Eye (tissue), 1 donor: ENCODE results near the gene TMEM63A.
A peak's percentile ranks its signal among the peaks of the same experiment; 100 is the strongest.

ENCODE experiments used
- DNase-seq: peaks from one replicate; pipeline ENCODE4 v3.0.0-alpha.2; 2015

The TMEM63A gene

DNA sequence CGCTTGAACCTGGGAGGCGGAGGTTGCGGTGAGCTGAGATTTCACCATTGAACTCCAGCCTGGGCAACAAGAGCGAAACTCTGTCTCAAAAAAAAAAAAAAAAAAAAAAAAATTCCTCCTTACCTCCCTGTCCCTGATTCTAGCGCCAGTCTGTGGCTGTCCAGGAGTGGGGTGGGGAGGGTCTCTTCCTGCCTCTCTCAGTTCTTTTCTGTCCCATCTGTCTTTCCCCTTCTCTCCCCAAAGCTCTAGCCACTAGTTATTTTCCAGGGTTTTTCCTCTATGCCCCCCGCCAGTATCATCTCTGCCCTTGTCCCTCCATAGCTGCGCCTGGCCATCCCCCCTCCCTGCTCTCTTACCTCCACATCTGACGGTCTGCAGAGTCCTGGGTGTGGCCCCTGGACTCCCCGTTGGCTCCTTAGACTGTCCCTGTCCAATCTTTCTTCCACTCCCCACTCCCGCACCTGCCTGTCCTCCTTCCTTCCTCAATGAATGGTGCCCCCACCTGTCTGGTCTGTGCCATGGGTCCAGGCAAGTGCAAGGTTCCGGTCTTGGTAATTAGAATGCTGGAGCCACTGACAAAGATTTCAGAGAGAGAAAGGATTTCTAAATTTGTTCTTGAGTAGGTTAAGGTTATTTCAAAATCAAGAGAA, 1.6 kb upstream of the TMEM63A start:
- DNase-seq, result no peak

DNA sequence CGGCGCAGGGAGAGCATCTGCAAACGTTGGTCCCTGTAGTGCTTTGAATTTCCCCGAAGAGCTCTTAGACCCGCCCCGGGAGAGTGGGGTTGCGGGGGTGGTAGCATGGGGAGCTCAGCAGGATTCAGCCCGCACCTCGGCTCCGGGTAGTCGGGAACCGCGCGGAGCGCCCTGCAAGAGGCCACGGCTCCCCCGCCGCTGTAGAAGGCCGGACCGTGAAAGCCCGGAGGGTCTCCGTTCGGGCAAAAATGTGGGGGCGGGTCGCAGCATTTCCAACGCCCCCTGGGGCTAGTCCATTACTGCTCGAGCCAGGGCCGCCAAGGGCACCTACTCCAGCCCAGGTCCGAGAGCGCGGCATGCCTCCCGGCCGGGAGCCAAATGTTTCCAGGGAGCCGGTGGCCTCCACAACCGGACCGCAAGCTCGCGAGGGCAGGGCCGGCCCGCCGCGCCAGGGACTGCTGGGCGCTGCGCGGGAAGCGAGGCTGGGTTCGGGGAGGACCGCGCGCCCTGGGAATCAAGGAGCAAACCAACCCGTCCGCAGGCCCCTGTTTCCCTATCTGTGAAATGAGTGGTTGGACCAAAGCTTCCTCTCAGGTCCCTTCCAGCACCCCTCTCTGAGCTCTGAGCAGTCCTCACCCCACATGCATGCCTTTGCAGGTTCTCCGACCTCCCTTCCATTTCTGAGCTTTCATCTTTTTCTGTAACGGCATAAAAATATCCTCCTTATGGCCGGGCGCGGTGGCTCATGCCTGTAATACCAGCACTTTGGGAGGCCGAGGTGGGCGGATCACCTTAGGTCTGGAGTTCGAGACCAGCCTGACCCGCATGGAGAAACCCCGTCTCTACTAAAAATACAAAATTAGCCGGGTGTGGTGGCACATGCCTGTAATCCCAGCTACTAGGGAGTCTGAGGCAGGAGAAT, 775 bp upstream of the TMEM63A start:
- DNase-seq, result peak; percentile 72

DNA sequence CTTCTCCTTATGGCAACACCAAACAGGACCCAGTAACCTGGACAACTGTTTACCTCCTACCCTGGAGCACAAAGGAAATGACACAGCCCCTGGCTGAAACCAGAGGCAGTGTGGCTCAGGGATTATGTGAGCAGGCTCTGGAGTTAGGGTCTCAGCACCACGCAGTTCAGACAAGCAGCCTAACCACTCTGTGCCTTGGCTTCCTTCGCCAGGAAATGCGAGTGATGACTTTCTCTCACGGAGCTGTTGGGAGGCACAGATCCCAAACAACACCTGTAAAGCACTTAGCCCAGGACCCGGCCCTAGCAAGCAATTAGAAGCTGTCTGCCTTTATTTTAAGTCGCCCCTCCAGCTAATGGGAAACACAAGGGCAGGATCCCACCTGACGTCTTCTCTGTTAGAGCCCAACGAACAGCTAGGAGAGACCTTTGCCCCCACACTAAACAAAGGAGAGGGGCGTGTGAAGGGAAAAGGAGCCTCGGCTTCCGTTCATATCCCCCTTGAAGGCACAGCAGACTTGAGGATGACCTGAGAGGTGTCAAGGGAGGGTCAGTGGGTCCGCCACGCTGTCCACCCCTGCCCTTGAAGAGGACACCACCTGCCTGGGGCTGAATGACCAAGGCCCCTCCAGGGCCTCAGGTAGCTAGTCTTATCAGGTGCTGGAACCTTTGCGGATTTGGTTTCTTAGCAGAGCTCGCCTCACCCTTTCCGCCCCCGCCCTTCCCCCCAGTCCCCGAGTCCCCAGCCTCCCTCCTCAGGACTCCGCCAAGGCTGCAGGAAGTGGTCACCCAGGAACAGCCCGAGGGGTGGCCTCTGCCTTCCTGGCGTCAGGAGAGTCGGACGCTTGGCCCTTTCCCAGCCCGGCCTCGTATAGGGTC, 860 bp downstream of the TMEM63A start:
- peak; percentile 32 for DNase-seq

DNA sequence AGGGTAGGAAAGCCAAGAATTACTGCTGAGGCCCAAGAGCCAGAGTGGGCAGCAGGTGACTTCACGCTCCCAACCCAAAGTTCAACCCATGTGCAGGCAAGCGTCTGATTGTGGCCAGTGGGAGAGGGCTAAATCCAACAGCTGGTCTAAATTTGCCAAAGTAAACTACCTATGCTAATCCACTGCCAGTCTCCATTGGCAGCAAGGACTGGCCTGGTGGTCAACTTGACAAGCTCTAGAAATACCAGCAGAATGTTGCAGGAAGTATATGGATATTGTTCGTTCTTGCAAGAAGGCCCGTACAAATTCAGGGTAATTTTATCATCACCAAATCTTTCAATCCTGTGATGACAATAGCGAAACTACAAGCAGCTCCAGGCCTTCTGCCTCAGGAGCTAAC, 1.5 kb downstream of the TMEM63A start:
- no peak for DNase-seq

DNA sequence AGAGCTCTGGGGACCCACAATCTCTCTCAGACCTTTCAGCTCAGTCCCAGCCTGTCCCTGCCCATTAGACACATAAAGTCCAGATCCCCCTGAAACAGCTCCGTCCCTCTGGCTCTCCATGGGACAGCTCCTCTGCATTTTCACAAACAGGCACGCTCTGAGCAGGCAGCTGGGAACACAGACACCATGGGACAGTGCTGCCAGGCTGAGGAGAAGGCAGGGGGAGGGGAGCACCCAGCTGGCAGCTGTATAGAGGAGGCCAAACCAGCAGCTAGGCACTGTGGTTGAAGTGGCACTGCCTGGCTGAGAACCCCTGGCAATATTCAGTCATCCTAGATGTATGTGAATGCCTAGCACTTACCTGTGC, 2.0 kb downstream of the TMEM63A start:
- no peak for DNase-seq

DNA sequence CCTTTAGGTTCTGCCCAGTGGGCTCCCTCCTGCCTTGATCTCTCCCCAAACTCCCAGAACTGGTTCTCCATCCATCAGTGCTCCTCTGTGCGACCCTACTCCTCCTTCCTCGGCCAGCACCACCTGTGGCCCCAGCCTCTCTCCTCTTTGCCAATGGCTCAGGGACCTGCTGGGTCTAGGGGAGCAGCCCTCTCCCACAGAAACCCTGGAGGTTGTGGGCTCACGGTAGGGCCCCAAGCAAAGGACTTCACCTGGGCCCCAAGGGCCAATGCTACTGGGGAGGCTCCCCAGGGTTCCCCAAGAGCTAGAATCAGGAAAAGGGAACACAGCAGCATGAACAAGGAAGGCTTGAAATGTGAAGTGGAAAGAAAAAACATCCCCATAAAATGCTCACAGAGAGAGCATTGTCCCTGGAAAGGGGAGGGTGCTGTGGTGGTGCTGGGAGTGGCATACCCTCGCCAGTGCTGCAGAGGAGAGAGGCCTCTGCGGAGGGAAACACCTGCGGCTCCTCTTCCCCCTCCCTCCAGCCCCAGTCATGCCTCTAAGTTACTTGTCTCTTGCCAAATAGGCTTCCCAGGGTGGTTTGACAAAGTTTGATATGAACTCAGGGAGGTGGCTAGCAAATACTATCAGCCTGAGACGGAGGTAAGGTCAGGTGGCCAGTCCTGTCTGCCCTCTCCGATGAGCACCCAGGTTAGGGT, 2.5 kb downstream of the TMEM63A start:
- DNase-seq, result no peak

DNA sequence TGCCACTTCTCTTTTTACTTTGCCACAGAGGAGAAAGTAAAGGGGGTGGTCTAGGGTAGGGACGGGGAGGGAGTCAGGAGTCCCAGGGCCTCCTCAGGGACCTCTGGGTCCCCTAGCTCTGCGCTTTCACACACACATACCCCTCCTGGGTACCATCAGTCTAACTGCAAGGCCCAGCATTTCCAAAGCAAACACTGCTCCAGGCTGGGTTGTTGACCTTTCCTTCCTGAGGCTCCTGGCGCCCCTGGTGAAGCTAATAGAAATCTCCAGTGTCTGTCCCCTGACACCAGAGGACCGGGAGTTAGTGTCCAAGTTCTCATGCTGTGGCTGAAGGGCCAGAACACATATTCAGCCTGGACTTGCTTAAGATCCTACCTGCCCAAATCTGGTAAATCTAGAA, 3.9 kb downstream of the TMEM63A start:
- DNase-seq, result no peak

DNA sequence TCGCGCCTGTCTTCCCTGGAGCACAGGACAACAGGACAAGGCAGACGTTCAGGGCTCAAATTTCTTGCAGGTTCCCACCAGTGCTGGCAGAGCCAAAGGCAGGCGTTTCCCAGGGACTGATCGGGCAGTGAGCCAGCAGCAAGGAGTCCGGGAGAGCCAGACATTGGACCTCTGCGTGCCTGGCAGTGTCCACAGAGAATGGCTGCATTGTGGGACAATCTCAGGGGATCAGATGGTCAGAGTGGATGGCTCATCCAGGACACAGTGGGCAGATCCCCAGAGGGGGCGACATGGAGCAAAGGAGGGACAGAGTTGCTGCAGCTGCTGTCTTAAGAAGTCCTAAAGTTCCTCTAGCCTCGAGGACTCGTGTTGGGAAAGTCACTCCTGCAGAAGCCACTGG, 4.6 kb downstream of the TMEM63A start:
- DNase-seq, result peak; percentile 74

DNA sequence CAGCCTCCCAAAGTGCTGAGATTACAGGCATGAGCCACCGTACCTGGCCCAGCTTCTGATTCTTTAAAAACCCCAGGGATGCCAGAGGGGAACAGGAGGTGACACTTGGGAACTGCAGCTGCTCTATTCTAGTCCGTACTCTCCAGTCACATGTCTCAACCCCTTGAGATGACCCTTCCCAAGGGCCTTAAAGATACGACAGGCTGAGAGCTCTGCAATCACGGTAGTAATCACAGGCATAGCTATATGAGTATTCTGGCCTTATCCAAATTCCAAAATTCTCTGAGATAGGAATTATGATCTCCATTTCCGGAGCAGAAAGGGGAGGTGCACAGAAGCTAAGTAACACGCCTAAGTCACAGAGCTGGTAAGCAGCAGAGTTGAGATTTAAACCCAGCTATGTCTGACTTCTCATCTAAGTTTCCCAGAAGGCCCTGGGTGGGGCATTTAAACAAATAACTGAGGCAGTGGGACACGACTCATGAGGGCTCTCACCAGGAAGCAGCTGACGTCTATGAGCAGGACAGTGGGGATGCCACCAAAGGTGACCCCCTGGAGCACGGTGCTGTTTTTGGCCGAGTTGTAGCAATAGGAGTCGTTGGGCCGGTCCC, 5.2 kb downstream of the TMEM63A start:
- no peak for DNase-seq

DNA sequence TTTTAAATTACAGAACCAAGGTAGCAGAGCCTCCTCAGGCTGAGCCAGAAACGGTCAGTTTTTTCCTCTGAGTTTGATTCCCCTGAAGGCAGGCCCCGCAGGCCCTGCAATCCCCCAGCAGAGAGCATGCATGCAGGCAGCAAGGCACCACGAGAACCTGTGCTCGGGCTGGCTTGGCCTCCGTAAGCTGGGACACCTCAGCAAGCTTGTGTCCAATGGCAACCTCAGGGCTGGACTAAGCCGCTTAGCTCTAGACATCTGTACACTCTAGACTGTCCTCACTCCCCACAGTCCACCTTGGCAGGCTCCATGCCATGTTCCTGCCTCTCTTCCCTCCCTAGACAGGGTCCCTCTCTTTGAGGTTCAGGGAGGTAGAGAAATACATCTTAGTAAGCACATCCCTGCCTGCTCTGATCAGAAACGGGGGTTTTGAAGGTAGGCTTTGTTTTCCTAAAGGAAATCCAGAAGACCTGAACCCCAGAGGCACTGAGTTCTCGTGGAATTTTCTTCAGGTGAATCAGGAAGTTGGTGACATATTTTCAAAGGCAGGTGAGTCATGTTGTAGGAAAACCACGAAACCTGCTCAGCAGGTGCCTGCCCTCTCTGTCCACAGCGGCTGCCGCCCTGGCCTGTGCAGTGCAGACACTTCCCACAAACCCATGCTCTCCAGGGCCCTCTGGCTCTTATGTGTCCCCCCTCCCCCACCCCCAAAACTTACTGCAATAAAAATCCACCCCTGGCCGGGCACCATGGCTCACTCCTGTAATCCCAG, 7.0 kb downstream of the TMEM63A start:
- no peak for DNase-seq

DNA sequence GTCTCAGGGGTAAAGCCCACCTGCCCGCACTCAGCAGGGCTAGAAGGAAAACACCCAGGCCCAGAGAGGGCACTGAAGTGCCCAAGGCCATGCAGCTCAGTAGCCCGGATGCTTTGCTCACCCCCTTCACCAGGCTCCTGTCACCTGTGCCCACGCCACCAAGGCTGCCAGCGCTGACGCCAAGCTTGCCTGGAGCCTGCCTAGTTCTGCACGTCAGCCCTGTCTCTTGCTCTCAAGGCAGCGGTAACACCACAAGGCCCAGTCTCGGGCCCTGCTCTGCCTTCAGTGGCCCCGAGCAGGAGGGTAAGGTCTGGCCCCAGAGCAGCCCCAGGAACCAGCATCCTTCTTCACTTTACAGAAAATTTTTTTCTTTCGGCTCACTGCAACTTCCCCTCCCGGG, 7.7 kb downstream of the TMEM63A start:
- DNase-seq, result no peak

DNA sequence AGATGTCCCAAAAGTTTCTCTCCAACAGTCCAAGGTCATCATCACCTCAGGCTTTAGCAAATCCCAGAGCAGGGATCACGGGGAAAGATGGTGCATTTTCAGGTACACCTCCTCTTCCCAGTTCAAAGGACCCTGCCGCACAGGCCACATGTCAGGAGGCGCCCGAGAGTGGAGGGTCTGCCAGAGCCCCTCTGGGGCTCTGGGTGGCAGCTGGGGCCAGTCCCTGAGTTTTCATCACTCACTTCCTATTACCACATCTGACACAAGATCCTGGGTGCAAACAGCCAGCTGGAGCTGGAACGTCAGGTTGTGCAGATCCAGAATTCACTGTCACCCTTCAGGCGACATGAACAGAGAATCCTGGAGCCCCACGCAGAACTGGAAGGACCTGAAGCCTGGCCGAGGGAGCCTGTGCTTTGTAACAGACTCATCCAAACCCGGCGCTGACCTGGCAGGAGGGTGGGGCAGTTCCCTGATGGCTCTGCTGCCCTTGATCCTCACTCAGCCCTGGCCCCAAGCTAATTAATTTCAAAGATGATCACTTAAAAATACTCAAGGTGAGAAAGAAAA, 8.8 kb downstream of the TMEM63A start:
- DNase-seq, result no peak

DNA sequence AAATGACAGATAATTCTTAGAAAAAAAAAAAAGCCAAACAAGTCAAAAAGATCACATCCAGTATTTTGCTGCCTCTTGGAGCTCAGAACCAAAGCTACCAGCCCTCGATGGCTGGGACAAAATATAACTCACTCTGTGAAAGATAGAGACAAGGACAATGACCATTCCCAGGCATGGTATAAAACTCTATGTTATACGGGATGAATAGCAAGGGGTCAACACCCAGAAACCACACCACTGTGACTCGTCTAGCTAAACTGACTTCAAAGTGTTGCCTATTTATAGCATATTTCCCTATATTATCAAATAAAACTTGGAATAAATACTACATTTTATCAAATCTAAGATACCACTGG, 10.1 kb downstream of the TMEM63A start:
- no peak for DNase-seq

DNA sequence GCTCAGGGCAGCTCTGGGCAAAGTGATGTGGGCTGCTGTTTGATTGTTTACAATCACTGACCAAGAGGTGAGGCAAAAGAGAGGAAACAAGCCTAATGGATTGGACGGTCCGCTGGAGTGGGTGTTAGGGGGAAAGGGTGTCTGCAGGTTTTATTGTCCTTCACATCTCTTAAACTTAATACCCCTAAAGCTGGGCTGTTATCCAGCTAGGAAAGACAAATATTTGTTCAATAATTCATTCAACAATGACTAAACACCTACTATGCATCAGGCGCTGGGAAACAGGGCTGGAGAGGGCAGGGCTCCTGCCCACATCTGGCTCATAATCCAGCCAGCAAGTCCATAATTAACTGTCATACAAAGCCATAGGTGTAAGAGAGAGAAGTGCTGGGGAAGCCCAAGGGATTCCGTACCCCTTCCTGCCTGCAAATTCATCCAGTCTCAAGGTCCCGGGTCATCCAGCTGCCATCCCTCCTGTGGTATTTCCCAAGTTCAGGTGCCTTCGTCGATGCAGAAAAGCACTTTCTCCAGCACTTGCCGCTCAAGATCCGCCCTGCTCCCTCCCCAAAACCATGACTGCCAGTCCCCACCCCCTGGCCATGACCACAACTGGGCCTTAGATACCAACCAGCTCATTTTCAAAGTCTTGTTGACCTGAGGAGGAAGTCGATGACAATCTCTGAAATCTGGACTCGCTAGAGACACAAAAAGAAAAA, 10.7 kb downstream of the TMEM63A start:
- no peak for DNase-seq

DNA sequence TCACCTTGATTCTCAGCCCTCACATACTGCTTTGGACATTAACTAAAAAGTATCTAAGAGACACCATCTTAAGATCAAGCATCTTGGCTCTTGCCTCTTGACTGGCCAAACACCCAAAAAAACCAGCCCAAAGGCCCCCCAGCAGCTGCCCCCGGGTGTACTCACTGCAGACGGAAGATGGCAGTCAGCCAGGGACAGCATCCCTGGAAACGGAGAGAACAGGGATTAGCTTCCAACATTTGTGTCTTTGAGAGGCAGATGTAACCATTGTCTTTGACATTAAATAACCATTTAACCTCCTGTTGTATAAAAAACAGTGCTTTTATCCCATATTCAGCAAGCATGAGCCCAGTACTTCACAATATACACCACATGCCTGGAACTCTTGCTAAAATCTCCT, 11.3 kb downstream of the TMEM63A start:
- no peak for DNase-seq

DNA sequence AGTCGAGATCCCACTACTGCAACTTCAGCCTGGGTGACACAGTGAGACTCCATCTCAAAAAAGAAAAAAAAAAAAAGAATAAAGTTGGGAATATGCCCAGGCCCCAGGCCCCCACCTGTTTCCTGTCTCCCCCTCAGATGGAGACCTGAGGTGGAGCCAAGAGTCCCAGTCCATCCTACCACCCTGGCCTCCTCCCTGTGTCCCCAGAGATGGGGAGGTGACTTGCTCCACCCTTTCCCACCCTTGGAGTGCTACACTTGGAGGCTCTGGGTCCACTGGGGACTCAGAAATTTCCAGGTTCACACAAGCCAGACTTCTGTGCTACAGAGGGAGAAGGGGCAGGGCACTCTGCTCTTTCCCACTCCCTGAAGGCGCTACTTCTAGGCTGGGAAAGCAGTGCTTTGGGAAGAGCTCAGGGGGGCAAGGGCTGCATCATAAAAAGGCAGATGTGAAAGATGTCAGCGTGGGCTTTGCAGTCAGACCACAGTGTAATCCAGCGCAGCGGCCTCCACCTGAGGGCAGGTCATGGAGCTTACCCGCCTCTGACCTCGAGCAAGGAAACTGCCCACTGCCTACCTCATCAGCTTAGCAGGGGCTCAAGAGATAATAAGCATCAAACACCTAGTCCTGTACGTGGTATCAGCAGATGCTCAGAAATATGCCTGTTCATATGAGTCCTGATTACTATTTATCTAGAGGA, 13.4 kb downstream of the TMEM63A start:
- no peak for DNase-seq

DNA sequence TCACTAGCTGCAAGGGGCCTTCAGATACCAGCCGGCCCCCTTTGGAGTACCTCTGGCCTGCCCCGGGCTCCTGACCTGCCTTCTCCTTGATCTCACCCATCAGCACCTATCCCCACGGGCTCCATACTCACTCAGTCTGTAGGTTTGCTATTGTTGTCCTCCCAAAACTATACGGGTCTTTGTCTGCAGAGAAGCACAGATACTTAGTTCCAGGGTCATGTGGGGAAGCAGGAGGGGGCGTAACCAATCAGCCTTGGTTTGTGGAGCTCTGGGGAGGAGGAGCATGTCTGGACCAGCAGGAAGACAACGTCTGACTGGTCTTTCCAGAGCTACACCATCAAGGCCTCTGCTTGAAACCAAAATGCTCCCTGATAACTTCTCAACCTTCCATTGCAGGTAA, 15.2 kb downstream of the TMEM63A start:
- no peak for DNase-seq

DNA sequence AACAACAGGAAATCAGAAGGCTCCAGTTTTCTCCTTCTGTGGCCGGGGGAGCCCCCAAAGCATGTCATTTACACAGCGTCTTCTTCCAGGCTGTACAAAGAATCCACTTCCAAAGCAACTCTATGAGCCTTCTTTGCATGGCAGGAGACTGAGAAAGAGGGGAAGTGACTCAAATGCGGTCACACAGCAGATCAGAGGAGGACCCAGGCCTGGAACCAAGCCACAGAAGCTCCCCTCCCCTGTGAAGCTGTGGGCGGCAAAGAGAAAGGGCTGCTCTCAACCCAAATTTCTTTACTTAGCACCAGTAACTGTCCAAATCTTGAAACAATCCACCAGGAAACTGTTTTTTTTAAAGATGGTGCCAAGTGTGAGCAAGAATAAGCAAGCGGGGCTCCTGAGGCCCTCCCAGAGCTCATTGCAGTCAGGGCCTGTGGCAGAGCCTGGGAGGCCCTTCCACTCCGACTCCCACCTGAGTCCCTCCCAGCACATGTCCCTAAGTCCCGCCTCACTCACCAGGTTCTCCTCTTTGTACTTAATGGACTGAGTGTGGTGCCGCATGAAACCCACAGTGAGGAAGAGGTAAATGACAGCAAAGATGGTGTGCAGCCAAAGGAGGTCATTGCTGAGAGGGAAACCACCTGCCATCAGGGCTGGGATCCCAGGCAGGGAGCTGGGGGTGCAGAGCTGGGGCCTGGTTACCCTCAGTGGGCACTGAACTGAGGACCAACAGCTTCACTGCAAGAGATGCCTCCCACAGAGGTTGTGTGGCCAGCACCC, 15.9 kb downstream of the TMEM63A start:
- DNase-seq, result no peak

DNA sequence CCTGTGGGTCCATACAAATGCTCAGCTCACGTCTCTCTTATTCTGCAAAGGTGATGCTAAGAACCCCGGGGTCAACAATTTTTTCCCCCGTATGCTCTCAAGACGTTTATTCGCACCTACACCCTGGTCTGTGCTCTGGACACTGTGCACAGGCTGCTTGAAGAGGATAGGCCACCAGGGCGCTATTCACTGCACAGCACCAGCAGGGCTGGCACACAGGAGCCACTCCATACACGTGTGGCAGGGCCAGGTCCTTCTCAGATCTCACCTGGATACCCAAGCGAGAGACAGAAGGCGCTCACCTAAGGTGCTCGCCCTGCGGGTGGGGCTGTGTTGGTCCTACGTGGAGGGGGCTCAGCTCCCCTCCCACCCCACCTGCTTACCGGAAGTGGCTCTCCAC, 16.7 kb downstream of the TMEM63A start:
- DNase-seq, result no peak
